GM12878 (cell line): ENCODE results near the gene WNT9A.

ENCODE experiments used
- BCL3 ChIP-seq: IDR thresholded peaks from 2 replicates; pipeline ENCODE4 v1.6.1; 2011; ENCODE audit warnings: borderline replicate concordance, low read depth, mild to moderate bottlenecking, moderate library complexity, low read length; ENCODE audit not compliant: insufficient read depth, poor library complexity, severe bottlenecking
- POLR2A ChIP-seq: IDR thresholded peaks from 2 replicates; pipeline ENCODE4 v1.6.1; 2011; ENCODE audit warnings: low read depth, mild to moderate bottlenecking, low read length
- TBL1XR1 ChIP-seq: IDR thresholded peaks from 2 replicates; pipeline ENCODE4 v1.6.1; 2012; ENCODE audit warnings: low read depth, low read length, improper control_type of control experiment
- TF ChIP-seq, protein P1 (sequence below), 3 experiments: IDR thresholded peaks in 2 of 3; conservative IDR thresholded peaks in 1 of 3; 2 replicates each; pipeline ENCODE4 v1.5.1; 2011; ENCODE audit warnings: low read depth in 3 of 3, low read length in 3 of 3, mild to moderate bottlenecking in 3 of 3, control low read depth in 2 of 3, moderate library complexity in 2 of 3, inconsistent platforms in 1 of 3, mixed read lengths in 1 of 3; ENCODE audit not compliant: control insufficient read depth in 2 of 3, insufficient read depth in 1 of 3; ENCODE audit errors: extremely low read depth in 1 of 3

GRCh38 chr1:227885135-227885647 is 62.5 kb downstream of the WNT9A start:
- TF ChIP-seq POLR2A (no peak), TBL1XR1 (no peak), BCL3 (no peak)
- TF ChIP-seq, protein P1, sequence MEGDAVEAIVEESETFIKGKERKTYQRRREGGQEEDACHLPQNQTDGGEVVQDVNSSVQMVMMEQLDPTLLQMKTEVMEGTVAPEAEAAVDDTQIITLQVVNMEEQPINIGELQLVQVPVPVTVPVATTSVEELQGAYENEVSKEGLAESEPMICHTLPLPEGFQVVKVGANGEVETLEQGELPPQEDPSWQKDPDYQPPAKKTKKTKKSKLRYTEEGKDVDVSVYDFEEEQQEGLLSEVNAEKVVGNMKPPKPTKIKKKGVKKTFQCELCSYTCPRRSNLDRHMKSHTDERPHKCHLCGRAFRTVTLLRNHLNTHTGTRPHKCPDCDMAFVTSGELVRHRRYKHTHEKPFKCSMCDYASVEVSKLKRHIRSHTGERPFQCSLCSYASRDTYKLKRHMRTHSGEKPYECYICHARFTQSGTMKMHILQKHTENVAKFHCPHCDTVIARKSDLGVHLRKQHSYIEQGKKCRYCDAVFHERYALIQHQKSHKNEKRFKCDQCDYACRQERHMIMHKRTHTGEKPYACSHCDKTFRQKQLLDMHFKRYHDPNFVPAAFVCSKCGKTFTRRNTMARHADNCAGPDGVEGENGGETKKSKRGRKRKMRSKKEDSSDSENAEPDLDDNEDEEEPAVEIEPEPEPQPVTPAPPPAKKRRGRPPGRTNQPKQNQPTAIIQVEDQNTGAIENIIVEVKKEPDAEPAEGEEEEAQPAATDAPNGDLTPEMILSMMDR (IDR thresholded peaks at IDR 0.05 in 2 of 3, conservative IDR thresholded peaks at IDR 0.05 in 1 of 3; ENCODE audit: control insufficient read depth in 2 of 3, extremely low read depth in 1 of 3, insufficient read depth in 1 of 3, low read depth in 3 of 3, low read length in 3 of 3) = no peak
